NCI-H345 treated with DMSO at 0.1 percent for 48 hours (cell line): ENCODE measurements around the gene RCL1.
"Not testable (repeated sequence)": the region's sequence is repeated elsewhere in the genome, so short reads cannot be mapped to it uniquely, and the experiment has no call there.

Source experiments
- DNase-seq: peaks from one replicate; lab custom pipeline; 2025; ENCODE audit not compliant: unreplicated experiment; lab: John Stamatoyannopoulos, UW

RCL1 gene

DNA sequence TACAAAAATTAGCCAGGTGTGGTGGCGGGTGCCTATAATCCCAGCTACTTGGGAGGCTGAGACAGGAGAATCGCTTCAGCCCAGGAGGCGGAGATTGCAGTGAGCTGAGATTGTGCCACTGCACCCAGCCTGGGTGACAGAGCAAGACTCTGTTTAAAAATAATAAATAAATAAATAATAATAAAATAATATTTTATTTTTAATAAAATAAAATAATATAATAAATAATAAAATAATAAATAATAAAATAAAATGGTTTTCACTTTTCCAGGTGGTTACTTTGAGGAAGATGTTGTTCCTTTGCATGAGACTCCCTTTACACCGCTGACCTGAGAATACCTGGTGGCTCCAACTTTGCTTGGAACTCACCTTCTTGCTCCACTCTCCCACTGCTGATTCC is 82.8 kb downstream of the RCL1 start:
- no peak for DNase-seq

DNA sequence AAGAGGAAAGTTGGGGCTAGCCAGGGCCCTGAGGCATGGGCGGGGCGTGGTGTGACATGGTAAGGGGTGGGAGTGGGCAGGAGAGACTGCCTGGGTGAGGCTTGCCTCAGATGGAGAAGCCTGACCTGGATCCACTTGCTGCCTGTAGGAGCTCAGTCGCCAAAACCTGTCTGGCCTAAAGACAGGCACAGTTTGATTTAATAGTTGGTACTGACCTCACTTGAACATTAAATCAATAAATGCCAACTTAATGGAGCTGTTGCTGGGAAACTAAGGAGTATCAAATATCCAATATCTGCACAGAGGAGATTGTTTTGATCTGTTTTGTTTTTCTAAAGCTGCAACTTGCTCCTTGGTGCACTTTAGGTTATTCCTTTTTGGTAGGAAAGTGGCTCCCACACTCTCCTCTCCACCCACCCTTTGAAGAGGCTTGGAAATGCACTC is 86.4 kb downstream of the RCL1 start:
- no peak for DNase-seq

GRCh38 chr9:4883326-4883873 is 90.7 kb downstream of the RCL1 start:
- DNase-seq: no peak

DNA sequence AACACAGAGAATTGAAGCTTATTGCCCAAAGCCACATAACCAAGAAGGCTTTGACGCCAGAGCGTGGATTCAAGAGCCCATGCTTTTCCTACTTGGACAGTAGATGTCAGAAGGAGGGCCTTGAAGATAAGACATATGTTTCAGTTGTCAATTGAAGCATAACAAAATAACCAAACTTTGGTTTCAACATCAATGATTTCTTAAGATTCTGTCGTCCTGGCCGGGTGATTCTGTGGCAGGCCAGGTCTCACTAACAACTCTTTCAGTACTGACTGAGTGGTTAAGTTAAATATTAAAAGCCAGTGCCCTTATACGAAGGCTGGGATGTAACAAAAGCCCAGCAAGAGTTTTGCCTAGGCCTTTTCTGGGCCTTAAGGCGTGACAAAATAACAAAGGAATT is 94.0 kb downstream of the RCL1 start:
- no peak for DNase-seq

DNA sequence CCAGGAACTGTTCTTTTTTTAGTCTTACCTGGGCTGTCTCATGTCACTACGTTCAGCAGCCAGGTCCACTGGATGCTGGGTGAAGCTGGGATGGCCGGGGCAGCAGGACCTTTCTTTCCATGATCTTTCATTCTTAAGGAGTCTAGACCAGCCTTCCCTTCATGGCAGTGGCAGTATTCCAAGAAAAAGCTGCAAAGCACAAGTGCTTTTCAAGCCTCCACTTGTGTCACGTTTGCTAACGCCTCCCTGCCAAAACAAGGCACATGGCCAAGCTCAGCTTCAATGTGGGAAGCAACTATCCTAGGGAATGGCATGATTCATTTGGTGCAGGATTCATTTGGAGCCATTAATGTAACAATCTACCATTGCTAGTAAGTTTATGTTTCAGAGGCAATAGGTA is 94.8 kb downstream of the RCL1 start:
- DNase-seq: no peak

DNA sequence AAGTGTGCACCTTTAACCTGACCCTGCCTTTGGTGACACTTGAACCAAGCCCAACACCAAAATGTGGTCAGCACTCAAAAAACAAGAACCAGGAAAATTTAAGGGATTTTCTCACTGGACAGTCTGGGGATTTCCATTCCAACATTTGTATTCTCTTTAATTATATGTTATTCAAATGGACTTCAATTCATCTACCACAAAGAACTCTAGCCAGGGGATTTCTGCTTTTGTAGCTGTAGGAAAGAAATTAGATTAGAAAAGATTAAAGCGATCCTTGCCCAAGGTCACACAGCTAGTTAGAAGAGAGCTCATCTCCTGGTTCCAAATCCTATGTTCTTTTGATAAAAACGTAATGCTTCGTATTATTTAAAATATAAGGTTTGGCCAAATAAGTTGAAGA is 97.5 kb downstream of the RCL1 start:
- no peak for DNase-seq

GRCh38 chr9:4890929-4891328 is 98.2 kb downstream of the RCL1 start:
- no peak for DNase-seq

DNA sequence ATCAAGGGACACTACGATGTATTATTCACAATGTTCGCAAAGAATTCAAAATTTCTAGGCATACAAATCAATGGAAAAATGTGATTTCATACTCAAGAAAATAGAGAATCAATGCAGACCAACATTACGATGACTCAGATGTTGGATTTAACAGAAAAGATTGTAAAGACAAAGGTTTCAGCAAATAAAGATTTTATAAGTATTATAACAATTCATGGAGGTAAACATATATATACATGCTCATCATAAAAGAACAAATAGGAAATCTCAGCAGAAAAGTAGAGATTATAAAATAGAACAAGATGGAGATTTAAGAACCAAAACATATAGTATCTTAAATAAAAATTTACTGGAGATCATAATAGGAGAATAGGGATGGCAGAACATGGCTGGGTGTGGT is 98.9 kb downstream of the RCL1 start:
- DNase-seq: no peak

GRCh38 chr9:4892501-4893194 is 99.9 kb downstream of the RCL1 start:
- no peak for DNase-seq

DNA sequence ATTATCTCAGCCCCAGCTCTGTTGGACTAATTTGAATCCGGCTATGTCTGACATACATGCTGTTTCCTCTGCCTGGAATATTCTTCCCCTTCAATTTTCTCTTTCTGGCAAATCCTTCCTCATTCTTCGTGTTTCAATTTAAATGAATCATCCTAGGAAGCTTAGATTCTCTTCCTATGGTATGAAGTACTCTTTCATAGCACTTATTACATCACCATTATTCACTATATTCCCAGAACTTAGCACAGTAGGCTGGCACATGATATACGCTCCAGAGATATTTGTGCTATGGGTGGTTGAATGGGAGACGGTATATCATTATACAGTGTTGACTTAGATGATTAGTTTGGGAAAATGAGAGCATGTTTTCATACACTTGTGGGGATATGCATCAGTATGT is 101.3 kb downstream of the RCL1 start:
- DNase-seq: no peak

DNA sequence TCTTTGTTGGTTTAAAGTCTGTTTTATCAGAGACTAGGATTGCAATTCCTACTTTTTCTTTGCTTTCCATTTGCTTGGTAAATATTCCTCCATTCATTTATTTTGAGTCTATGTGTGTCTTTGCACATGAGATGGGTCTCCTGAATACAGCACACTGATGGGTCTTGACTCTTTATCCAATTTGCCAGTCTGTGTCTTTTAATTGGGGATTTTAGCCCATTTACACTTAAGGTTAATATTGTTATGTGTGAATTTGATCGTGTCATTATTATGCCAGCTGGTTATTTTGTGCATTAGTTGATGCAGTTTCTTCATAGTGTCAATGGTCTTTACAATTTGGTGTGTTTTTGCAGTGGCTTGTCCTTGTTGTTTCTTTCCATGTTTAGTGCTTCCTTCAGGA is 107.1 kb downstream of the RCL1 start:
- DNase-seq: not testable (repeated sequence)

GRCh38 chr9:4901401-4902134 is 108.8 kb downstream of the RCL1 start:
- not testable (repeated sequence) for DNase-seq

DNA sequence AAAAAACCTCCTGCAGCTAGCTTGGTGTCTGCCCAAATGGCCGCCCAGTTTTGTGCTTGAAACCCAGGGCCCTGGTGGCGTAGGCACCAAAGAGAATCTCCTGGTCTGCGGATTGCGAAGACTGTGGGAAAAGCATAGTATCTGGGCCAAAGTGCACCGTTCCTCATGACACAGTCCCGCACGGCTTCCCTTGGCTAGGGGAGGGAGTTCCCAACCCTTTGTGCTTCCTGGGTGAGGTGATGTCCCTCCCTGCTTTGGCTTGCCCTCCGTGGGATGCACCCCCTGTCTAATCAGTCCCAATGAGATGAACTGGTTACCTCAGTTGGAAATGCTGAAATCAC is 109.4 kb downstream of the RCL1 start:
- no peak for DNase-seq

DNA sequence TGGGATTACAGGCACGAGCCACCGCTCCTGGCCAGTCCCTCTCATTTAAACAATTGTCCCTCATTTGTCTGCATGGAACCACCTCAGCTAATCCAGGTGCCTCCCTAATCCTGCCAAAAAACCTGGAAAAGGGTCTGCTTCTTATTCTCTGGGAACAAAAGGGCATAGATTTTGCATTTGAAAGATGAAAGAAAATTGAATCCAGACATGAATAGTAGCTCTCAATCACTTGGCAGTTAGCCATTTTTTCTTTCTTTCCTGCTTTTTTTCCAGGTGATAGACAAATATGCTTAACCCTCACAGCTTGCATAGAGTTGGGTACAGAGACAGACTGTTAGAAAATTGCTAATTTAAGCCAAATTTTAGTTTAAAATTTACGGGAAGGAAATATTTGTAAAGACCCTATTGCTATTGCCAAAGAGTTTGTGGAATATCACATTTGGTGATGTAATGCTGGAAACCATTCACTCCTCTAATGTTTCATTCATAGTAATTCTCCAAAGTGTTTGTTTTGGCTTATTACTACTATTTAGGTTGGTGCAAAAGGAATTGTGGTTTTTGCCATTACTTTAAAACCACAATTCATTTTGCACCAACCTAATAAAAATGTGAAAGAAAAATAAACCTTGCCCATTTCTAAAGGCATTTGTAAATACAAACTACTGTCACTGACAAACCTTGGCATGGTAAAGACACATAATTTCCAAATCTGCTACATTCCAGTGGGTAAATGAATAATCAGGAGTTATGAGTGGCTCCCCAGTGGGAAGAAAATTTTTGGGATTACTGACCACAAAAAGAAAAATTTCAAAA is 111.8 kb downstream of the RCL1 start:
- peak; percentile 38 for DNase-seq

DNA sequence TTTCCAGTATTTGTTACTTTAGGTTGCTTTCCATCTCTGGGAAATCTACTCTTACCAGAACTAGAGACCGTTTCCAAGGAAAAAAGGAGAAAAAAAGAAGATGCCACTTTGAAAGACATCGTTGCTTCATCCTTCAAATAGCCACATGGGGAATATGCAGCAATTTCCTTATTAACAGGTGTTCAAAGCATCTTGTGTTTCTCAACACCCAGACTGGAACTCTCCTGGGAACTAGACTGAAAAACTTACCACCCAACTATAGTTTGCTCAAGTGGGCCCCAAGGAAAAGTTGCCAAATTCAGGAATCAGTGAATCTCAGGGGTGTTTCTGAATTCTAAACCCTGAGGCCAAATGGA is 112.4 kb downstream of the RCL1 start:
- no peak for DNase-seq
